ENCODE data around the gene FMN1.

DNA sequence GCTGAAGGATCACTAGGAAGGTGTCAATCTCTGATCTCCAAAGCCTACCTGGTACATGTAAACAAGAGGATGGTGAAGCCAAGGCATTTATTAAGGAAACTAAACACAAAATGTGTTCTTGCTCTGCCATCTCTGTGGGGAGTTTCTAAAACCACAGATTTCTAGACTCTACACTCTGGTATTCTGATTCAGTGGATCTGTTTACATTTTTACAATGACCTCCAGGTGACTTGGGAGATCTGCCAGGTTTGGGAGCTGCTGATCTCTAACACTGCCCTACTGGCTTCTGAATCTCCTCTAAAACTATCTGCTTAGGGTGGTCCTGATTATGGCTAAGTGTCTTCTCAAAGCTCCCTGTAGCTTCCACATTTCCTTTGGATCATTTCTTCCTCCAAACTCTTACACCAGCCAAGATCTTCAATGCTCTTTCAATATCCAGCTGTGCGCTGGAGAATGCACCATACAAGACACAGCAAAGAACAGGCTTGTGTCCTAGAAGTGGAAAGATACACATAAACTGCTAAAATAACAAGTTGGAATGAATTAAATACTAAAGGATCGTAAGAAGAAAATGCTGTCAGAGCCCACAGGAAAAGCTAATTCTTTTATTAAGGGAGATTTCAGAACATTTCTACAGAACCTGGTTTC is 404.0 kb downstream of the FMN1 start:
- TF ChIP-seq ZNF558 (CRISPR knock-in tag; IDR thresholded peaks at IDR 0.05; ENCODE audit: borderline replicate concordance) (no peak), ELF4 (CRISPR knock-in tag; IDR thresholded peaks at IDR 0.05; ENCODE audit: borderline replicate concordance) (no peak), JUN (CRISPR knock-in tag; IDR thresholded peaks at IDR 0.05) (no peak), ZNF274 (CRISPR knock-in tag; IDR thresholded peaks at IDR 0.05) (no peak), HBP1 (CRISPR knock-in tag; IDR thresholded peaks at IDR 0.05; ENCODE audit: low read depth) (no peak), HOXD1 (CRISPR knock-in tag; IDR thresholded peaks at IDR 0.05) (no peak), CTCF (CRISPR knock-in tag; IDR thresholded peaks at IDR 0.05) (no peak), HCFC1 (IDR thresholded peaks at IDR 0.05; ENCODE audit: low read depth, low read length) (no peak)
- TF ChIP-seq, protein P1, sequence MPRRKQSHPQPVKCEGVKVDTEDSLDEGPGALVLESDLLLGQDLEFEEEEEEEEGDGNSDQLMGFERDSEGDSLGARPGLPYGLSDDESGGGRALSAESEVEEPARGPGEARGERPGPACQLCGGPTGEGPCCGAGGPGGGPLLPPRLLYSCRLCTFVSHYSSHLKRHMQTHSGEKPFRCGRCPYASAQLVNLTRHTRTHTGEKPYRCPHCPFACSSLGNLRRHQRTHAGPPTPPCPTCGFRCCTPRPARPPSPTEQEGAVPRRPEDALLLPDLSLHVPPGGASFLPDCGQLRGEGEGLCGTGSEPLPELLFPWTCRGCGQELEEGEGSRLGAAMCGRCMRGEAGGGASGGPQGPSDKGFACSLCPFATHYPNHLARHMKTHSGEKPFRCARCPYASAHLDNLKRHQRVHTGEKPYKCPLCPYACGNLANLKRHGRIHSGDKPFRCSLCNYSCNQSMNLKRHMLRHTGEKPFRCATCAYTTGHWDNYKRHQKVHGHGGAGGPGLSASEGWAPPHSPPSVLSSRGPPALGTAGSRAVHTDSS (CRISPR knock-in tag; conservative IDR thresholded peaks at IDR 0.05), result no peak

Data from HepG2 (cell line).